GM19372 (cell line): Measurements from ENCODE around the gene SH3PXD2B.
A peak's percentile ranks its signal among the peaks of the same experiment; 100 is the strongest.
"Not testable (repeated sequence)": the region's sequence is repeated elsewhere in the genome, so short reads cannot be mapped to it uniquely, and the experiment has no call there.

Source experiments
- ATAC-seq: cut with Tn5 transposase; IDR thresholded peaks from one replicate; pipeline ENCODE4 v1.9.1; 2021; ENCODE audit warnings: mild to moderate bottlenecking, low read depth, moderate library complexity; ENCODE audit not compliant: unreplicated experiment

The SH3PXD2B gene

GRCh38 chr5:172486451-172486850 is 32.1 kb upstream of the SH3PXD2B start:
- no peak for ATAC-seq

GRCh38 chr5:172485511-172486202 is 31.3 kb upstream of the SH3PXD2B start:
- no peak for ATAC-seq

- no peak for ATAC-seq
These were observed 30.3 kb upstream of the SH3PXD2B start for GRCh38 chr5:172484664-172485063.

GRCh38 chr5:172482156-172483020 is 28.1 kb upstream of the SH3PXD2B start:
- no peak for ATAC-seq

GRCh38 chr5:172481011-172481800 is 26.9 kb upstream of the SH3PXD2B start:
- ATAC-seq = no peak

GRCh38 chr5:172479784-172480115 is 25.4 kb upstream of the SH3PXD2B start:
- no peak for ATAC-seq

- peak; percentile 70 for ATAC-seq
These were observed 24.9 kb upstream of the SH3PXD2B start for GRCh38 chr5:172479034-172479783.

- ATAC-seq = not testable (repeated sequence)
These were observed 24.3 kb upstream of the SH3PXD2B start for GRCh38 chr5:172478695-172479033.

GRCh38 chr5:172478256-172478655 is 23.9 kb upstream of the SH3PXD2B start:
- ATAC-seq = no peak

- ATAC-seq = no peak
These were observed 23.1 kb upstream of the SH3PXD2B start for GRCh38 chr5:172477466-172477865.

GRCh38 chr5:172474293-172474692 is 20.0 kb upstream of the SH3PXD2B start:
- no peak for ATAC-seq

GRCh38 chr5:172473427-172473826 is 19.1 kb upstream of the SH3PXD2B start:
- ATAC-seq = no peak

GRCh38 chr5:172469697-172470096 is 15.4 kb upstream of the SH3PXD2B start:
- ATAC-seq = no peak

GRCh38 chr5:172466062-172466461 is 11.7 kb upstream of the SH3PXD2B start:
- no peak for ATAC-seq

GRCh38 chr5:172463031-172463430 is 8.7 kb upstream of the SH3PXD2B start:
- ATAC-seq = no peak

- ATAC-seq = no peak
These were observed 5.4 kb upstream of the SH3PXD2B start for GRCh38 chr5:172459783-172460165.

- no peak for ATAC-seq
These were observed 4.9 kb upstream of the SH3PXD2B start for GRCh38 chr5:172458976-172459782.

- no peak for ATAC-seq
These were observed 1.9 kb upstream of the SH3PXD2B start for GRCh38 chr5:172456076-172456722.

GRCh38 chr5:172455511-172456061 is 1.3 kb upstream of the SH3PXD2B start:
- ATAC-seq = no peak
